Uterine smooth muscle cell (primary cell): ENCODE data around the gene UNC93B1. TPM values are rescaled to one million over a fixed set of nuclear protein-coding genes. Genes with fewer than 3 reads are reported as not detected.

Experiments
- total RNA-seq: library from RNA; depleted of rRNA; stranded (reverse); fragments of >200 nt; gene quantifications from 2 replicates; pipeline ENCODE4 v1.2.3, GENCODE V29; 2014

Gene UNC93B1, protein sequence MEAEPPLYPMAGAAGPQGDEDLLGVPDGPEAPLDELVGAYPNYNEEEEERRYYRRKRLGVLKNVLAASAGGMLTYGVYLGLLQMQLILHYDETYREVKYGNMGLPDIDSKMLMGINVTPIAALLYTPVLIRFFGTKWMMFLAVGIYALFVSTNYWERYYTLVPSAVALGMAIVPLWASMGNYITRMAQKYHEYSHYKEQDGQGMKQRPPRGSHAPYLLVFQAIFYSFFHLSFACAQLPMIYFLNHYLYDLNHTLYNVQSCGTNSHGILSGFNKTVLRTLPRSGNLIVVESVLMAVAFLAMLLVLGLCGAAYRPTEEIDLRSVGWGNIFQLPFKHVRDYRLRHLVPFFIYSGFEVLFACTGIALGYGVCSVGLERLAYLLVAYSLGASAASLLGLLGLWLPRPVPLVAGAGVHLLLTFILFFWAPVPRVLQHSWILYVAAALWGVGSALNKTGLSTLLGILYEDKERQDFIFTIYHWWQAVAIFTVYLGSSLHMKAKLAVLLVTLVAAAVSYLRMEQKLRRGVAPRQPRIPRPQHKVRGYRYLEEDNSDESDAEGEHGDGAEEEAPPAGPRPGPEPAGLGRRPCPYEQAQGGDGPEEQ
- 12.2 and 21.9 TPM in 2 replicates for total RNA-seq

DNA sequence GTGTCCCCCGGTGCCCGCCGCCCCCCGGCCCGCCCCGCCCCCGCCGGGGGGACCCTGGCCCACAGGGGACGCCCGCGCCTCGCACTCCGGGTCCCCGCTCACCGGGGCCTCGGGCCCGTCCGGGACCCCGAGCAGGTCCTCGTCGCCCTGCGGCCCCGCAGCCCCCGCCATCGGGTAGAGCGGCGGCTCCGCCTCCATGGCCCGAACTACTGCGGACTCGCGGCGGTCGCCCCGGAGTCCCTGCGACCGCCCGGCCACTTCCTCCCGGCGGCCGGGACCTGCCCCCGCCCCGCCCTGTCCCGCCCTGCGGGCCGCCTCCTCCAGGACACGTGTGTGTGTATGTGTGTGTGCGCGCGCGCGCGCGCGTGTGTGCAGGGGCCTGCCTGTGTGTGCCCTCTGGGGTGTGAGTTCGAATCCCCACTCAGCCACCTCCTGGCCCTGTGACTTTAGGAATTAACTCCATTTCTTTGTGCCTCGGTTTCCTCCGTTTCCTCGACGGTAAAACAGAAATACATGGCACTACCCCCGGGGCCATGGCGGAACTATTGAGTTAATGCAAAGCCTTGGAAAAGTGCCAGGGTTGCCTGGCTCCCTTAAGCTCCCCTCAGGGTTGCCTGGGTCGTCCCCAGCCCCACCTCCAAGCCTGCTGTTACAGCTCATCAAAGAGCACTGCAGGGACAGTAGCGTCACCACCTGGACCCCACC is at the start of gene UNC93B1:
UNC93B1 (minus strand) TSS at position 252 of the 705 bp plus-strand sequence; CDS start at position 198, 54 bp downstream.

DNA sequence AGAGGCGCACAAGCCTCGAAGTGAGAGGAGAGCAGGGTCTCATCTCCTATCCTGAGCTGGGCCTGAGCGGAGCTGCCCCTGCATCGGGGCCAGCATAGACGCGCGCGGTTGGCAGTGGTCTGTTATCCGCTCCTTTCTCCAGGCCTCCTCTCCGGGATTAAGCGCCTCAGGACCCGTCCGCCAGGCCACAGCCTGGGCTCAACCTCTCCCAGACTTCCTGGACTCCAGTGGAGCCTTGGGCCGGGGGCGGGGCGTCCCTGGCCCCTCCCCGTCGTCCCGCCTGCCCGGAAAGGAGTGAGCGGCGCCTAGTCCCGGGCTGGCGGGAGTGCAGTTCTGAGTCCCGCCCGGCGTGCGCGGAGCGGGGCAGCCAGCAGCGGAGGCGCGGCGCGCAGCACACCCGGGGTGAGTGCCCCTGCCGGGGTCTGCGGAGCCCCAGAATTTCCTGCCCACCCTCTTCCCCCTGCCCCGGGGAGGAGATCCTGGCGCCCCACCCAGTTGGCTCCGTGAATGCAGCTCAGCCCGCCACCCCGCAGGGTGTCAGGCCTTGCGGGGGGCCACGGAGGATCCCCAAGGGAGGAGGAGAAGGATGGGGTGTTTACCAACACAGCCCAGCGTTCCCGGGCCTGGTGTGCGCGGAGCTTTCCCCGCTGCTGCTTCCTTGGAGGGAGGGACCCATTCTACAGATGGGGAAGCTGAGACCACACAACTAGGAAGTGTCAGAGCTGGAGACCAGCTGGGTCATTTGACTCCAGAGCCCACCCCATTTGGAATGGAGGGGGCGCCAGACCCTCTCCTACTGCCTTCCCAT is 35.0 kb upstream of the UNC93B1 start, which contains the start of gene TCIRG1:
TCIRG1 (plus strand) TSS at position 308 of the 808 bp plus-strand sequence. CDS start 2,247 bp downstream, outside the sequence.

DNA sequence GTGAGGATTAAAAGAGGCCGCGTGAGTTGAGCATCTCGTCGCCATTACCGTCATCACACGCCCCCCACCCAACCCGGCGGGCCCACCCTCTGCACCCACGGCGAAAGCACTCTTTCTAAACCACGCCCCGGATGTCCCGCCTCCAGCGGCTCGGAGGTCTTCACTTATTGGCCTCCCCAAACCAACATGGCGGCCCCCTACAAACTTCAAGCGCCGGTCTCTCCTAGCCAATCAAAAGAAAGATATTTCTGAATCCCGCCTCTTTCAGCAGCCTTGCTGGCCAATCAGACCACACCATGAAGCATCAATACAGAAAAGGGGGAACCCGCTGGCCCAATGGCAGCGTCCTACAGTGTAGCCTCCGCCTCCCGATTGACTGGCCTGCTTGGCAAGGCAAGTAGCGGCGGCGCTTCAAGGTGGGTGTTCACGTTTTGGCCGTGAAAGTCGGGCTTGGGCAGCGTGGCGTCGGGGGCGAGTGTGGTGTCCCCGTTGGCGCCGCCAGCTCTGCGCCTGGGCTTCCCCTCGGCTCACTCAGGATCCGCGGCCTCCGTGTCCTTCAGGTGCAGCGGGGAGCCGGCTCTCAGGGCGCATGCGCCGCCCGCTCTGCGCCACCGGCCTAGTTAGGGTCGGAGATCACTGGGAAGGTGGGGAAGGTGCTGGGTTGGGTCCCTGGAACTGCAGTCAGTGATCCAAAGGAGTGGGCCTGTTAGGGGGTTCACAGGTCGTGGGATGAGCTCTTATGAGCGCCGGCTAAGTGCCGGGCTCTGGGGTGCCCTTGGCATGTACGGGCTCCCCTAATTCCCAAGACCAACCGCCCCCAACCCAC is 26.6 kb upstream of the UNC93B1 start, which contains the start of gene NDUFS8:
NDUFS8 (plus strand) TSS at position 364 of the 826 bp plus-strand sequence. CDS start 1,471 bp downstream, outside the sequence.

DNA sequence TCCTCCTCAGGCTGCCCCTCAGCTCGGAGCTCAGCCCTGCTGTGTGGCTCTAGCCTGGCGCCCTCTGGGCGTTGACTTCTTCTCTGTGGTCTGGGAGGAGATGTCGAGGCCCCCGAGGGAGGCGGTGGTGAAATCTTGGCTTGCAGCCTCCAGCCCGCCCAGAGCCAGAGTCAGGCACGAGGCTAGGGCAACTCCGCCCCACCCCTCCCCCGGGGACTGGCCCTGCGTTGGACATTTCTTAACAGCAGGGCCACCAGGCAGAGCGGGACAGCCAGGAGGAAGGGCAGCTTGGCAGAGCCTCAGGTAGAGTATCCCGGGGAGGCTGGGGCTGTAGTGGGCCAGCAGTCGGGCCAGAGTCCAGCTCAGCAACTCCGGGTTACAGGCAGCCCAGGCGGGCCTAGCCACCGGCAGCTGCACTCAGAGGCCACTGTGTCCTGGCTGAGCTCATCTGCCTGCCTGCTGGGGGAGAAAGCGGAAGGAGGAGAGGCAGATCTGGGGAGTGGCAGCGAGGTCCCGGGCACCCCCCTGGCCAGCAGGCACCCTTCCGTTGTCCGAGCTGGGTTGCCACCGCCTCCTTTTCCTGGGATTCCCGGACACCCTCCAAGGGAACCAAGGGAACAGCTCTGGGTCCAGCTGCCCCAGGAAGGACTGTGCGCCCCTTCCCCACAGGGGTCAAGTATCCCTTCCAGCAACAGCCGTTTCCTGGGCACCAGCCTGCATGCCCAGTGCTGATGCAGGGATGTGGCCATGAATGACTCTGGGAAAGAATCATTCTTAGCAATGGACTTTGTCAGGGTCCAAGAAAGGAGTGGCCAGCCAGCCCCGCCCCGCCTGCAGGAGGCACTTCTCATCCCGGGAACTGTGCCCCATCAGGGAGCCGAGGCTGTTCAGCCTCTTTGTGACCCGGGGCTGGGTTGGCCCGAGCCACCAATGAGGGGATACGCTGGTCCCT is 6.5 kb upstream of the UNC93B1 start, which contains the start of gene ALDH3B1:
ALDH3B1 (plus strand) TSS at position 238 of the 952 bp plus-strand sequence. CDS start 4,971 bp downstream, outside the sequence.

Other genes with a start within 250 kb of the UNC93B1 start
- 16.7 and 36.6 TPM in 2 replicates for gene ALDH3B1, start 6.2 kb upstream of the UNC93B1 start, total RNA-seq
- 96.4 and 115 TPM in 2 replicates for gene NDUFS8, start 26.6 kb upstream of the UNC93B1 start, total RNA-seq
- 129 and 141 TPM in 2 replicates for gene TCIRG1, start 34.9 kb upstream of the UNC93B1 start, total RNA-seq
- gene CHKA, start 117.3 kb upstream of the UNC93B1 start, total RNA-seq, result 14.8 and 16.1 TPM in 2 replicates
- 27.3 and 35.2 TPM in 2 replicates for gene KMT5B, start 209.2 kb upstream of the UNC93B1 start, total RNA-seq